LoVo (cell line): ENCODE results near the gene RGS8.

ENCODE experiments used
- DNase-seq: peaks from one replicate; pipeline ENCODE4 v3.0.0-alpha.2; 2016; ENCODE audit warnings: low spot score

The RGS8 gene

GRCh38 chr1:182639330-182639729 lies 45.1 kb downstream of the RGS8 start:
- no peak for DNase-seq

GRCh38 chr1:182637769-182638168 lies 46.6 kb downstream of the RGS8 start:
- DNase-seq, result no peak

GRCh38 chr1:182635871-182636270 lies 48.5 kb downstream of the RGS8 start:
- DNase-seq, result no peak
